HG02763 (cell line): ENCODE data around the gene EEPD1.
"Not testable (repeated sequence)": the region's sequence is repeated elsewhere in the genome, so short reads cannot be mapped to it uniquely, and the experiment has no call there.

Source experiments
- ATAC-seq: cut with Tn5 transposase; IDR thresholded peaks from one replicate; pipeline ENCODE4 v1.9.1; 2021; ENCODE audit warnings: mild to moderate bottlenecking, moderate library complexity; ENCODE audit not compliant: unreplicated experiment

The EEPD1 gene

DNA sequence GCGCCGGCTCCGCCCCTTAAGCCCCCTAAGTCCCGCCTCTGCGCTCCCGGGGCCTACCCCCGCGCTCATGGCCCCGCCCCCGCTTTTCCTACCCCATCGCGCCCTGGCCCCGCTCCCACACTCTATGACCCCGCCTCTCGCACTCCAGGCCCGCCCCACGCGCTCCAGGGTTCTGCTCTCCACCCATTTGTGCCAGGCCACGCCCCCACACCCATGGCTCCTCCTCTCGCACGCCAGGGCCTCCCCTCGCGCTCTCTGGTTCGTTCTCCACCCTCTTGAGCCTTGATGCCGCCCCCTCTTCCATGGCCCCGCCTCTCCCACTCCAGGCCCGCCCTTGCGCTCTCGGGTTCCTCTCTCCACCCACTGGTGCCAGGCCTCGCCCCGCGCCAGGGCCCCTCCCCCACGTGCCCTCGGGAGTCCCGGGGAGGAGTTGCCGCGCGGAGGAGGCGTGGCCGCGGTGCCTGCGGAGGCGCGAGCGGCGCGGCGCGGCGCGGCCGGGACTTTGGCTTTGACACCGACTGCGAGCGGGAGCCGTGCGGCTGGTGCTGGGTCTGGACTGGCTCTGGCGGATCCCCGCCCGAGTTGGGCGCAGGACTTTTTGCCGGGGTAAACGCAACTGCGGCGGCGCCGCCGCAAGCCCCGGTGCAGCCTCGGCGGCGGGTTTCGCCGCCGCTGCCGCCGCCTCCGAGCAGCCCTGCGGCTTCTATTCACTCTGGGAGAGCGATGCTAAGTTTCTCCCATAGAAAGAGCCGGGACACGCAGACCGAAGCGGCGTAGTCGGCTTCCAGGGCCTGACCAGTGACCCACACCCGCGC is at the start of gene EEPD1:
TSS of gene EEPD1 (plus strand) at position 499 of the 815 bp plus-strand sequence. CDS start 1,071 bp downstream, outside the sequence.
- peak; percentile 95 for ATAC-seq

DNA sequence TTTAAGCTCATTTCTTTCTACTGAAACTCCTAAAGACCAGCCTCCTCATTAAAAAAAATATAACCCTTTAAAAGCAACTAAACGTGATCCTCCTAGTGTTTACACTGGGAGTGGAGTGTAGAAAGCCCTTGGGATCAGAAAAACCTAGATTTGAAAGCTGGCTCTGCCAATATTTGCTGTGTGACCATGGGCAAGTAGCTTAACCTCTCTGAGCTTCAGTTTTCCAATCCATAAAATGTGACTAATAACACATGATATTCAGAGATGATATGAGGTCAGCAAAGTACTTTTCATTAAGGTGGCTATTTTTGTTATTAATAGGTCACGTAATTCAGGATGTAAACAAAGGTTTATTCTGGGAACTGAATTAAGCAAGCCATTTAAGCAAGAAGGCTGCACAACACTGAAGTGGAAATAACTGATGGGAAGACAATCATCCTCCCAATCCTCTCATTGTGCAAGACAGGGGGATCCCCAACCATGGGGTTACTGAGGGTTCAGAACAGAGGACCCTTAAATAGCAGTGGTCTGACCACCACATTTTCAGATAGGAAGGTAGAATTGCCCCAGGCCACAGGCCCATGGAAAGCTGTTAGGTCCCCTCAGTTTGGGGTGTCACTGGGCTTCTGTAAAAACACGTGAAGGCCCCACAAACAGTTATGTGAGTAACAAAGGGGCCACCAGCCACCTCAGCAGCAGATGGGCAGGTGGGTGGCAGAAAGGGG is 49.1 kb upstream of the EEPD1 start:
- ATAC-seq = no peak

- ATAC-seq = not testable (repeated sequence)
Measured at GRCh38 chr7:36106972-36107908, 45.8 kb upstream of the EEPD1 start.

DNA sequence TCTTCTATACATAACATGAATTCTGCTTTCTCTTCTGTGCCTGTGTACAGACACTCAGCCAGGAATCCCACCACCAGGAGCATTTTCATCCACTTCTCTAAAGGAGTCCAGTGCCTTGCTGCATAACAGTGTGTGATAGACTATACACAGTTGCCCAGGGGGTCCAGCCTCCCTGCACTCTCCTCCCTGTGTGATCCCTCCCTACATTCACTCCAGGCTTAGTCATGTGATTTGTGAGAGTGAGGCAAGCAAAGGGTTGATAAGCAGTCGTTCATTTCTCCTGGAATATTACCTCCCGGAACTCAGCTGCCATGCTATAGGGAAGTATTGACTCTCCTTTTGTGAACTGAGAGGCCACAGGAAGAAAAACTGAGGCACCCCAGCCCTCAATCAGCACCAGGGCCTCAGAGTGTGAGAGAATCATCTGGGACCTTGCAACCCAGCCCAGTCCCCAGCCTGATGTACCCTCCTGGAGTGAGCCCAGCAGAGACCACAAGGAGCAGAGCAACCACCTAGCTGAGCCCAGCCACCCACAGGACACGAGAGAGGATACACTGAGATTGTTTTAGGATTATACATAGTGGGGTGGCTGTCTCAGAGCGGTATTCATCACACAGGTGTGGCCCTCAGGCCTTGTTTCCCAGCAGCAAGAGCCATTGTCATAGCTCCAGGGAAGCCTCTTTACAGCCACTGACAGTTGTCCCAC is 45.0 kb upstream of the EEPD1 start:
- ATAC-seq = no peak

DNA sequence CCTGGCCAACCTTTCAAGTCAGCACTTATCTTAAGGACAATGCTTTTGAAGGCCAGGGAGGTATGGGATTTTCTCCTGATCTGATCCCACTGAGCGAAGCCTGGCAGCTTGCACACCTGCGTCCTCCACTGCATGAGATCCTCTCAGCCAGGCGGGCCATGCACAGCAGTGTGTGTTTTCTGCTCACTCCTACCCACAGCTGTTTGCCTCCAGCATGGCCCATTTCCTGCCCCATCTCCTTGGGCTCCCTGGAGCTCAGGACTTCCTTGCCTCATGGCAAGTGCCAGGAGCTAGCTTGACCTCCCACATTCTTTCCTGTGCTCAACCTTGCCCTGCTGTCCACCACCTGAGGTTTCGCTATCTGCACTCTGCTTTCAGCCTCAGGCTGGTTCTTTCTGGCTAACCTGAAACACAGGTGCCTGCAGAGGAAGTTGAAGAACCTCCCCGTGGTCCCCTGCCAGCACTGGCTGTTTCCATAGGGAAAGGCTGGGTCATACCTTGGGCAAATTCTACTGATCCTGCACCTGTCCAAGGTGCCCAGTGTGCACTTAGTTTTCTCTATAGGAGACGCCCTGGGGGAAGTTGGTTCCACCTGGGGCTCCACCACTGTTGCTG is 43.9 kb upstream of the EEPD1 start:
- ATAC-seq = no peak

GRCh38 chr7:36110584-36110983 is 42.5 kb upstream of the EEPD1 start:
- ATAC-seq = no peak

DNA sequence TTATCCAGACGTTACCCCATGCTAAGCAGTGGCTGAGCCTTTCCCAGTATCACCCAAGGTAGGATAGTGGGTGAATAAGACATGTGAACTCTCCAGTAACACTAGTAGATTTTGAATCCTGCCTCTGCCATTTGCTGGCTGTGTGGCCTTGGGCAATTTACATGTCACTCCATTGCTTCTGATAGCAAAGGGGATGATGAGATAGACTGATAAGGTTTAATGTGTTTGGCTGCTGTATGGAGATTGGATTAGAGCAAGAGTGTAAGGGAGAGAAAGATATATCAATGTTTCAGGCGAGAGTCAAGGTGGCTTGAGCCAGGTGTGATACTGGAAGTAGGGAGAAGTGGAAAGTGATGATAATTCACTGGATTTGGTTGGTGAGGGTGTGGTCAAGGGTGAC is 40.1 kb upstream of the EEPD1 start:
- no peak for ATAC-seq

GRCh38 chr7:36114355-36114754 is 38.7 kb upstream of the EEPD1 start:
- ATAC-seq = no peak

GRCh38 chr7:36115448-36116321 is 37.4 kb upstream of the EEPD1 start:
- peak; percentile 98 for ATAC-seq

- ATAC-seq = no peak
Measured at GRCh38 chr7:36116347-36117202, 36.5 kb upstream of the EEPD1 start.

DNA sequence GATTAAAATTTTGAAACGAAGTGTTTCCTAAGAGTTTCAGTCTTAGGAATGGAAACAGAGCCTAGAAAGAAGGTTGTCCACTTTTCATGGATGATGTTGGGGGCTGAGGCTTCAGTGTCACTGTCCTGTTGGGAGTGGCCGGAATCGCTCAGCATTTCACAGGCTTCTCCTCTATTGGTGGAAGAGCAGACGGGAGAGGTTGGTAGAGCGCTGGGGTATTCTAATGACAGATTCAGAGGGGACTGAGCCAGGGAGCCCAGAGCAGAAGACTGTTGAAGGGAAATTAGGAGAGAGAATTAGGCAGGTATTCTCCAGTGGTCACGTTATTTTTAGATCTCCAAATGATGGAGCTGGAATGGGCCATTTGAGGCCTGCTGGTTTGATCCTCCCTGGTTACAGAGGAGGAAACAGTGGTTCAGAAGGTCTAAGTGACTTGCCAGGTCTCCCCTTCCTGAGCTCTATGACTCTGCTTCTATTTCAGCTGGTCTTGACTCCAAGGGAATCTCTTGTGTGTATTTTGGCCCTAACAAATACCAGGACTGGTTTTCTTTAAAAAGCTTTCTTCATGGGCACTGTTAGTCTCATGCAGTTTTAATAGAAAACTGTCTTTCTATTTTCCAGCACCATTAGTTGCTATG is 35.7 kb upstream of the EEPD1 start:
- no peak for ATAC-seq

GRCh38 chr7:36118344-36118743 is 34.7 kb upstream of the EEPD1 start:
- ATAC-seq = no peak

DNA sequence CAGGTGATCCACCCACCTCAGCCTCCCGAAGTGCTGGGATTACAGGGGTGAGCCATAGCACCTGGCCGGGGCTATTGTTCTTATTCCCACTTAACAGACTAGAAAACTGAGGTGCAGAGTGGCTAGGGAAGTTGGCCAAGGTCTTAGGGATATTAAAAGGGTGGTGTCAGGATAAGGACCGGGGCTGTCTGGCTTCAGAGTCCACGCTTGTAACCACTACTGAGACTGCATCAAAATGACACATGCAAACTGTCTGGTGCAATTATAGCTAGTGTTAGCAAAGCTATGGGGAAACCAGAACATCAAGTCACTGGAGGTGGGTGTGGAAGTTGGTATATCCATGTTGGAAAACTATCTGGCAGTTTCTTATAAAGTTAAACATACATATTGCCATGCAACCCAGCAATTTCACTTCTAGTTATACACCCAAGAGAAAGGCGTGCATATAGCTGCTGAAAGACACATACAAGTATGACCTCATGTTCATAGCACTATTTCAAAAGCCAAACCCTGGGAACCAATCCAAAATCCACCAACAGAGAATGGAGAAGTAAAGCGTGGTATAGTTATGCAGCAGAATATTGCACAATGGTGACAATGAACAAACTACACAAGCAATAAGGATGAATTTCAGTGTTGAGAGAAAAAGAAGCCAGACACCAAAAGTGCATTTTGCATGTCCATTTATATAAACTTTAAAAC is 33.9 kb upstream of the EEPD1 start:
- no peak for ATAC-seq

GRCh38 chr7:36119983-36120646 is 32.9 kb upstream of the EEPD1 start:
- ATAC-seq = not testable (repeated sequence)

- not testable (repeated sequence) for ATAC-seq
Measured at GRCh38 chr7:36125630-36126029, 27.4 kb upstream of the EEPD1 start.

- no peak for ATAC-seq
Measured at GRCh38 chr7:36127075-36127740, 25.8 kb upstream of the EEPD1 start.
